ENCODE data around the gene PRSS58. TPM values are rescaled to one million over a fixed set of nuclear protein-coding genes. Genes with fewer than 3 reads are reported as not detected.

PRSS58 gene

Small RNA genes within 50 kb of the gene (small RNA-seq; reads per million reads assigned to genes)
- gene TRBV1, result not detected
